Chondrocyte (in vitro differentiated cells): ENCODE results near the gene FIBP. TPM values are rescaled to one million over a fixed set of nuclear protein-coding genes. Genes with fewer than 3 reads are reported as not detected.
A peak's percentile ranks its signal among the peaks of the same experiment; 100 is the strongest.

Source experiments
- DNase-seq: peaks from one replicate; pipeline ENCODE4 v3.0.0; 2021; ENCODE audit warnings: mixed read lengths, low spot score
- H3K27ac Mint-ChIP-seq: one replicate; pipeline ENCODE4 v1.8.0; 2021; ENCODE audit warnings: mild to moderate bottlenecking, moderate library complexity, mixed read lengths; ENCODE audit not compliant: unreplicated experiment
- H3K27me3 Mint-ChIP-seq: 2 replicates; pipeline ENCODE4 v1.8.0; 2021; ENCODE audit warnings: low read depth, mixed read lengths
- H3K36me3 Mint-ChIP-seq: 2 replicates; pipeline ENCODE4 v1.8.0; 2021; ENCODE audit warnings: low read depth, mixed read lengths
- H3K4me1 Mint-ChIP-seq: 2 replicates; pipeline ENCODE4 v1.8.0; 2021; ENCODE audit warnings: low read depth, mild to moderate bottlenecking, mixed read lengths
- H3K4me3 Mint-ChIP-seq: one replicate; pipeline ENCODE4 v1.8.0; 2021; ENCODE audit warnings: mild to moderate bottlenecking, moderate library complexity, mixed read lengths; ENCODE audit not compliant: unreplicated experiment
- H3K9me3 Mint-ChIP-seq: 2 replicates; pipeline ENCODE4 v1.8.0; 2021; ENCODE audit warnings: low read depth, mixed read lengths
- CTCF ChIP-seq: fragments of 200-600 bp; sonication (generic); IDR thresholded peaks from 2 replicates; pipeline ENCODE4 v1.5.0; 2021; ENCODE audit warnings: antibody characterized with exemption, mild to moderate bottlenecking, moderate library complexity
- total RNA-seq: library from RNA; stranded (reverse); gene quantifications from 3 replicates; pipeline ENCODE4 v1.2.1, GENCODE V29; 2021

The FIBP gene
- total RNA-seq, 1 donor from 2014 or later, result 83.5 TPM

GRCh38 chr11:65854852-65855837 is 33.1 kb downstream of the FIBP start:
- Mint-ChIP-seq H3K9me3 (peaks cover 3% of the 10 kb centered on the region), H3K27ac (no peak overlapping the region), H3K27me3 (no peaks in the 10 kb centered on the region), H3K4me3 (peak overlapping the region; percentile 97), H3K4me1 (peaks cover 46% of the 10 kb centered on the region), H3K36me3 (peaks cover 43% of the 10 kb centered on the region)
- DNase-seq, result peak; percentile 66
- no peak for TF ChIP-seq CTCF

GRCh38 chr11:65854161-65854592 is 34.1 kb downstream of the FIBP start:
- DNase-seq, result no peak
- no peaks in the 10 kb centered on the region for H3K27me3 Mint-ChIP-seq
- TF ChIP-seq CTCF, result no peak
- H3K9me3 Mint-ChIP-seq, result peaks cover 3% of the 10 kb centered on the region
- no peak overlapping the region for H3K27ac Mint-ChIP-seq
- peak overlapping the region; percentile 42 for H3K4me3 Mint-ChIP-seq
- H3K36me3 Mint-ChIP-seq, result peaks cover 43% of the 10 kb centered on the region
- peaks cover 40% of the 10 kb centered on the region for H3K4me1 Mint-ChIP-seq

- peak overlapping the region; percentile 12 for H3K27ac Mint-ChIP-seq
- no peaks in the 10 kb centered on the region for H3K27me3 Mint-ChIP-seq
- TF ChIP-seq CTCF, result peak; percentile 11
Measured at GRCh38 chr11:65853246-65853979, 34.9 kb downstream of the FIBP start.

GRCh38 chr11:65852508-65853245 is 35.6 kb downstream of the FIBP start:
- TF ChIP-seq CTCF, result no peak
- no peak overlapping the region for H3K4me3 Mint-ChIP-seq
- no peaks in the 10 kb centered on the region for H3K27me3 Mint-ChIP-seq
- peaks cover 3% of the 10 kb centered on the region for H3K9me3 Mint-ChIP-seq
- peaks cover 32% of the 10 kb centered on the region for H3K4me1 Mint-ChIP-seq
- H3K27ac Mint-ChIP-seq, result no peak overlapping the region
- DNase-seq, result no peak
- peaks cover 43% of the 10 kb centered on the region for H3K36me3 Mint-ChIP-seq

More at GRCh38 chr11:65853246-65853979, 34.9 kb downstream of the FIBP start:
- peaks cover 34% of the 10 kb centered on the region for H3K4me1 Mint-ChIP-seq
- H3K4me3 Mint-ChIP-seq, result no peak overlapping the region
- H3K9me3 Mint-ChIP-seq, result peaks cover 3% of the 10 kb centered on the region
- peaks cover 43% of the 10 kb centered on the region for H3K36me3 Mint-ChIP-seq
- DNase-seq, result no peak
